ENCODE results near the gene C21orf58. TPM values are rescaled to one million over a fixed set of nuclear protein-coding genes. Genes with fewer than 3 reads are reported as not detected.

C21orf58 gene
- total and polyA plus RNA-seq, 2 experiments from 2014 or later, result 17.7 to 23.9 TPM

GRCh38 chr21:46352164-46352515 is 28.5 kb upstream of the C21orf58 start:
- Histone ChIP-seq H3K4me2 (no peak overlapping the region), H4K20me1 (replicated peaks; ENCODE audit: insufficient read depth) (no peaks in the 10 kb centered on the region; the same call in none of the 2 replicates), H3K36me3 (ENCODE audit: insufficient read depth) (peaks cover 26% of the 10 kb centered on the region), H3K4me1 (ENCODE audit: insufficient read depth) (no peaks in the 10 kb centered on the region), H3K4me3 (no peak overlapping the region), H3F3A (replicated peaks; ENCODE audit: low read depth) (no peaks in the 10 kb centered on the region), H3K79me2 (replicated peaks; ENCODE audit: insufficient read depth) (no peaks in the 10 kb centered on the region), H3K27me3 (ENCODE audit: insufficient read depth) (no peaks in the 10 kb centered on the region), H3K27ac (ENCODE audit: low read depth) (no peak overlapping the region), H2AFZ (no peak overlapping the region), H3K9me2 (ENCODE audit: insufficient read depth) (no peaks in the 10 kb centered on the region)
- H3K4me1 Mint-ChIP-seq, result no peaks in the 10 kb centered on the region
- no peaks in the 10 kb centered on the region for H3K9me3 Mint-ChIP-seq
- peaks cover 66% of the 10 kb centered on the region for H3K36me3 Mint-ChIP-seq (ENCODE audit: low read depth)
- TF ChIP-seq ZNF462 (CRISPR knock-in tag; IDR thresholded peaks at IDR 0.05) (no peak), ZNF114 (CRISPR knock-in tag; IDR thresholded peaks at IDR 0.05) (no peak), JUNB (IDR thresholded peaks at IDR 0.05; ENCODE audit: unreplicated experiment) (no peak), STAT1 (IDR thresholded peaks at IDR 0.05; ENCODE audit: unreplicated experiment) (no peak), ZNF331 (CRISPR knock-in tag; IDR thresholded peaks at IDR 0.05; ENCODE audit: low read depth) (no peak), CREB1 (CRISPR knock-in tag; IDR thresholded peaks at IDR 0.05; ENCODE audit: low read depth) (no peak), CTCF (conservative IDR thresholded peaks at IDR 0.05; ENCODE audit: low read depth in 2 of 2) (no peak), ETS1 (IDR thresholded peaks at IDR 0.05) (no peak), REST (IDR thresholded peaks at IDR 0.05; ENCODE audit: unreplicated experiment) (no peak), NANOG (IDR thresholded peaks at IDR 0.05; ENCODE audit: borderline replicate concordance) (no peak), EZH2 (IDR thresholded peaks at IDR 0.05; ENCODE audit: low read depth, unreplicated experiment) (no peak)
- H3K27ac Mint-ChIP-seq, result no peak overlapping the region
- peaks cover 14% of the 10 kb centered on the region for H3K27me3 Mint-ChIP-seq (ENCODE audit: insufficient read depth, low read depth, poor library complexity)
- DNase-seq (ENCODE audit: low spot score), result no peak
- no peak for ATAC-seq
- H3K4me3 Mint-ChIP-seq, result no peak overlapping the region

Measured in GM23338 (cell line).